Measurements from ENCODE around the gene ABLIM2.
A peak's percentile ranks its signal among the peaks of the same experiment; 100 is the strongest.

The ABLIM2 gene

DNA sequence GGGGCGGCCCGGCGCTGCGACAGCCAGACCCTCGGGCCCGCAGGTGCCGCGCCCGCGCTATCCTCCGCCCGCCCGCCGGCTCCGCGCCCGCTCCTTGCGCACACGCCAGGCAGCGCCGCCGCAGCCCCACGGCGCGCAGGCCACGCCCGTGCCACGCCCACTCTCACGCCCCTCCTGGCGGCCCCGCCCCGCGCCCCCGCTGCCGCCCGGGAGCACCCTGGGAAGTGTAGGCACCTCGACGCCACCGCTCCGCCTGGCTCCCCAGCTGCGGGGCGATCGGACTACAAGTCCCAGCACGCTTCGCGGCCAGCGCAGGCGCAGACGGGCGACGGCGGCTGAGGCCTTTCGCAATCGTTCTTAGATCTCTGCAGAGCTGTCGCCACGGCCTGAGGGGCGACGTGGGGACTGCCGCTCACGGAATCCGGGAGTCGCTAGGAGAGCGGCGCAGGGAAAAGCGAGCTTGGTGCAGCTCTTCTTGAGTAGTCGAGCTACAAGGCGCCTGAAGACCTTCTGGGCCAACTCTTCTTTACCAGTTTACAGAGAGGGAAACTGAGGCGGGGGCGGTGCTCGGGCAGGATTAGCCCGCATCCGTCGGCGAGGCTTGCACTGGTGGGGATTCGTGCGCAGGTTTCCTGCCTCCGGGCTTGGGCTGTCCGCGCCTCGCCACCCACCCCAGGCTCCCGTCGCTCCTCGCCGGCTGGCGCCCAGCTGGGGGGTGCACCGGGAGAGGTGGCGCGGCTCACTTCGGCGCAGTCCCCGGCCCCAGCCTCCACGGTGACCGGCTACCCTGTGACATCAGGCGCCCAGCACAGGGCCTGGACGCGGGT is at the start of gene ABLIM2:
TSS of gene ABLIM2 (minus strand) at position 104 of the 827 bp plus-strand sequence. CDS start 124 bp downstream, outside the sequence.
- DNase-seq (ENCODE audit: low read depth) = peak; percentile 90
- no peak for TF ChIP-seq CTCF (IDR thresholded peaks at IDR 0.05; ENCODE audit: control insufficient read depth, extremely low read depth, insufficient read depth)
- H3K4me3 ChIP-seq (ENCODE audit: low read depth, low read length) = peak within 1 kb of the TSS; percentile 95

DNA sequence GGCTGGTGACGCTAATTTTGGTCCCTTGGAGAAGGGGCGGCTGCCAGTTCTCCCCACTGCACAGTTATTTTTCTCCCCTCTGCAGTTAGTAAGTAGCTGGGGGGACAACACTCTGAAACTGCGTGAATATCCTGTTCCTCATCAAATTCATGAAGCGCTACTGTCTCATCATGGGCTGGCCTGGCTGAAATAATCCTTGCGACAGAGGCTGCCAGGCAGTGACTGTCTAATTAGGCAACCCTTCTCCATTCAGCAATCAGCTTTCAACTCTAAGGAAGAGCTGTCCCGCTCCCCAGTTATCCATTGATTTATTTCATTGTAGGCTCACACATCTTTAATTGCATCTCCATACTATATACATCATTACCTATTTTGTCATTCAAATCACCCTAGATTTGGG is 48.7 kb upstream of the ABLIM2 start:
- DNase-seq (ENCODE audit: low read depth) = no peak
- H3K4me3 ChIP-seq (ENCODE audit: low read depth, low read length) = no peak overlapping the region
- TF ChIP-seq CTCF (IDR thresholded peaks at IDR 0.05; ENCODE audit: control insufficient read depth, extremely low read depth, insufficient read depth) = no peak

GRCh38 chr4:8205749-8206611 is 47.4 kb upstream of the ABLIM2 start:
- DNase-seq (ENCODE audit: low read depth) = no peak
- H3K4me3 ChIP-seq (ENCODE audit: low read depth, low read length) = no peak overlapping the region
- no peak for TF ChIP-seq CTCF (IDR thresholded peaks at IDR 0.05; ENCODE audit: control insufficient read depth, extremely low read depth, insufficient read depth)

GRCh38 chr4:8205241-8205707 is 46.7 kb upstream of the ABLIM2 start:
- no peak for DNase-seq (ENCODE audit: low read depth)
- no peak overlapping the region for H3K4me3 ChIP-seq (ENCODE audit: low read depth, low read length)
- TF ChIP-seq CTCF (IDR thresholded peaks at IDR 0.05; ENCODE audit: control insufficient read depth, extremely low read depth, insufficient read depth) = no peak

- H3K4me3 ChIP-seq (ENCODE audit: low read depth, low read length) = no peak overlapping the region
- TF ChIP-seq CTCF (IDR thresholded peaks at IDR 0.05; ENCODE audit: control insufficient read depth, extremely low read depth, insufficient read depth) = no peak
- DNase-seq (ENCODE audit: low read depth) = no peak
These were observed 46.1 kb upstream of the ABLIM2 start for GRCh38 chr4:8204576-8205227.

DNA sequence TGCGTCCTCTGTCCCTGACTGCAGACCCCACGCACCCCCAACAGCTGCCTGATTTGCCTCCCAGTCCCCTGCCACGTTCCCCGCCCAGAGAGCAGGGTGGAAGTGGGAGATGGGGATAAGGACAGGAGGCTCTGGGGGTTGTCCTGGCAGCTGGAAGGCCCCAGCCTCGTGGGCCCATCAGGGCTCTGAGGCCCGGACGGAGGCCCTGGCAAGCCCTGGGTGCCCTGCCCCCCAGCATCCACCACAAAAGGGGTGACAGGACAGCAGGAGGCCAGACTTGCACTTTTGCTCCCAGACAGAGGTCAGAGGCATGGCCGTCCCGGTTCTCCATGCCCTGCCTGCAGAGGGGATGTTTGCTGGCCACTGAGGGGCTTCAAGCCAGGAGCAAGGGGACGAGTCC is 45.2 kb upstream of the ABLIM2 start:
- no peak for DNase-seq (ENCODE audit: low read depth)
- no peak for TF ChIP-seq CTCF (IDR thresholded peaks at IDR 0.05; ENCODE audit: control insufficient read depth, extremely low read depth, insufficient read depth)

More for the DNA sequence above, 45.2 kb upstream of the ABLIM2 start:
- no peak overlapping the region for H3K4me3 ChIP-seq (ENCODE audit: low read depth, low read length)
